ENCODE results near the gene PITPNC1.

The PITPNC1 gene

GRCh38 chr17:67675481-67675880 is 298.4 kb downstream of the PITPNC1 start:
- H3K4me3 ChIP-seq (replicated peaks; ENCODE audit: low read depth, low read length): no peak overlapping the region
- DNase-seq (ENCODE audit: low read depth): no peak
- no peak for TF ChIP-seq CTCF (IDR thresholded peaks at IDR 0.05; ENCODE audit: low read length, missing control alignments)

GRCh38 chr17:67676305-67676704 is 299.2 kb downstream of the PITPNC1 start:
- H3K4me3 ChIP-seq (replicated peaks; ENCODE audit: low read depth, low read length): no peak overlapping the region
- DNase-seq (ENCODE audit: low read depth): no peak
- no peak for TF ChIP-seq CTCF (IDR thresholded peaks at IDR 0.05; ENCODE audit: low read length, missing control alignments)

- TF ChIP-seq CTCF (IDR thresholded peaks at IDR 0.05; ENCODE audit: low read length, missing control alignments): no peak
- DNase-seq (ENCODE audit: low read depth): no peak
- no peak overlapping the region for H3K4me3 ChIP-seq (replicated peaks; ENCODE audit: low read depth, low read length)
Observed at GRCh38 chr17:67678414-67678813, 301.3 kb downstream of the PITPNC1 start.

GRCh38 chr17:67679225-67679624 is 302.1 kb downstream of the PITPNC1 start:
- no peak for DNase-seq (ENCODE audit: low read depth)
- no peak for TF ChIP-seq CTCF (IDR thresholded peaks at IDR 0.05; ENCODE audit: low read length, missing control alignments)
- no peak overlapping the region for H3K4me3 ChIP-seq (replicated peaks; ENCODE audit: low read depth, low read length)

GRCh38 chr17:67679721-67680120 is 302.6 kb downstream of the PITPNC1 start:
- TF ChIP-seq CTCF (IDR thresholded peaks at IDR 0.05; ENCODE audit: low read length, missing control alignments): no peak
- no peak for DNase-seq (ENCODE audit: low read depth)

GRCh38 chr17:67680445-67681224 is 303.6 kb downstream of the PITPNC1 start:
- H3K4me3 ChIP-seq (replicated peaks; ENCODE audit: low read depth, low read length): no peak overlapping the region
- DNase-seq (ENCODE audit: low read depth): no peak
- TF ChIP-seq CTCF (IDR thresholded peaks at IDR 0.05; ENCODE audit: low read length, missing control alignments): no peak

More at GRCh38 chr17:67679721-67680120, 302.6 kb downstream of the PITPNC1 start:
- no peak overlapping the region for H3K4me3 ChIP-seq (replicated peaks; ENCODE audit: low read depth, low read length)

GRCh38 chr17:67682196-67682595 is 305.1 kb downstream of the PITPNC1 start:
- DNase-seq (ENCODE audit: low read depth): no peak
- no peak overlapping the region for H3K4me3 ChIP-seq (replicated peaks; ENCODE audit: low read depth, low read length)
- no peak for TF ChIP-seq CTCF (IDR thresholded peaks at IDR 0.05; ENCODE audit: low read length, missing control alignments)
